ENCODE results near the gene ADAMTSL1. TPM values are rescaled to one million over a fixed set of nuclear protein-coding genes. Genes with fewer than 3 reads are reported as not detected.

The ADAMTSL1 gene
- total RNA-seq, 1 donor from 2014 or later = 0.56 TPM

DNA sequence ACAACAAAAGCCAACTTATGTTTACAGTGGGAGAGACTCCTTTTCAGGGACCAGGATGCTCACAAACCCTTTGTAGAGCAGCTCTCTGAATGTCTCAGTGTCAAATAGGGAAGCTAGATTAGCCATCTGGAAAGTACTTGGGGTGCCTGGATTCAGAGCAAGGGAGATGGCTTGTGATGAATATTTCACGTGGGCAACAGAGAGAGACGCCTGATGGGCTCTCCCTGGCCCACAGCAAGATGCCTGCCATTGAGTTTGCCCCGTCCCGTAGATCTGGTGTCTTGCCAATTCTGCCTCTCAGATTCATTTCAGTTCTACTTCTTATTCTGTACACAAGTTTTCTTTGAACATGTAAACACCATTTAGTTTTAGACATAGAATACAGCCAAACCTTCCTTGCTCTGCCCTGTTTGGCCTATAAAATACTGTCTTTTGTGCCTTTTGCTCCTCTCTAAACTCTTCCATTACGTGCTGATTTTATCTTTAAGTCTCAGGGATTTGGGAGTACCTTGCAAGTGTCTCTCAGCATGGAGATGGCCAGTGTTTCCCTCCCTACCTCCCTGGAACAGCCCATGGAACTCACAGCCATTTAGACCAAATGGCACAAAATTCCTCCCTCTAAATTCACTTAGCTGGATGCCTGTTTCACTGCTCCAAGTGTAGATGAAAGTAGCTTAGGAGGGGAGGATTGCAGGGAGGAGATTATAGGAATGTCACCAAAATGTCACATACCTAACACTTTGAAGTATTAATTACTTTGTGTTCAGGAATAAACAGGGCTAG, 324.7 kb downstream of the ADAMTSL1 start:
- intact Hi-C loops (cut with DNase I) = no loop called here
- no peak for ATAC-seq (ENCODE audit: poor library complexity)

DNA sequence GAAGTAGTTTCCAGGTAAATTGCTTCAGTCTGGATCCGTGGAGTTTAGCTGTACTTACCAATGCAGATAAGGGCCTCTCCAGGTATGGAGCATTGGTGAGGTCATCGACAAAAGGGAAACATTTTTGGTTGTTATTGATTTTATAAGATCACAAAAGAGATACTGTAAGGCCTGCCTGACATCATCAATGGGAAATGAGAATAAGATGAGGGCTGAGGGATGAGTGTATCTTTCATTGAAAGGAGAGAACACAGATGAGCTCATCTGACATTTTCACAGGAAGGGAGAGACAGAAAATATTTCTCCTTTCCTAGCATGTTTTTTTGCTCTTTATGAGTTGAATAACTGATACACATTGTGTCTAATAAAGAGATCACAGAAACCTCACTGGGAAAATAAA, 325.5 kb downstream of the ADAMTSL1 start:
- ATAC-seq (ENCODE audit: poor library complexity) (no peak), DNase-seq (no peak)
- intact Hi-C loops (cut with DNase I) = no loop called here

More for the DNA sequence above, 324.7 kb downstream of the ADAMTSL1 start:
- DNase-seq = no peak

DNA sequence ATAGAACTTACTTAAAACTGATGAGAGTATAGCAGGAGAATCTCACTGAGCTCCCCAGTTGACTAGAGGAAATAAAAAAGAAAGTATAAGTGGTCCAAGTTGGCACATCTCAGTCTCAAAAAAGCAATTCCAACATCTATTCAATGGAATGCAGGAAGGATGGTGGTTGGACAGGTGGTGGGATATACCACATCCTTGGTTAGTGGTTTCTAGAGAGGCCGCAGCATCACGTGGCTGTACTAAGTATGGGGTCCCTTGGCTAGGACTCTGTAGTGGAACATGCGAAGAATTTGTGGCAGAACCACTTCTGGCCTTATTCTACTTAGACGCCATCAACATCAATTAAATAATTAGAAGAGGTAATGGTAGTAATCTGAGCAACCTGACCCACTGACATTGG, 326.6 kb downstream of the ADAMTSL1 start:
- intact Hi-C loops (cut with DNase I) = no loop called here
- DNase-seq (no peak), ATAC-seq (ENCODE audit: poor library complexity) (no peak)

DNA sequence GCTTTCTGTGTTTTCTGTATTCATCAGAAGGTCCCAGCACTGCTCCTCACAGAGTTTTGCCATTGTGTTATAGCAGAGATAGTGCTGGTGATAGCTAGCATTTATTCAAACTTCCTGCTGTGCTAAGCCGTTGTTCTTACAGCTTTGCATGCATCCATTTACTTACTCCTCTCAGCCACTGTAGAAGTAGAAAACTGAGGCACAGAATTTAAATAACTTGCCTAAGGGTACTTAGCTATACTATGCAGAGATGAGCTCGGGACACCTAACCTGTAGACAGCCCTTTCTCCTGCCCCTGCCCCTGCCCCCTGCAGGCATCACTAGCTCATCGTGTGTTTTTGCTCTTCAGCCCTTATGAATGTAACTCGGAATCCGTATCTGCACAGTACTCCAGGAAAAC, 331.4 kb downstream of the ADAMTSL1 start:
- DNase-seq (no peak), ATAC-seq (ENCODE audit: poor library complexity) (no peak)
- intact Hi-C loops (cut with DNase I) = no loop called here

DNA sequence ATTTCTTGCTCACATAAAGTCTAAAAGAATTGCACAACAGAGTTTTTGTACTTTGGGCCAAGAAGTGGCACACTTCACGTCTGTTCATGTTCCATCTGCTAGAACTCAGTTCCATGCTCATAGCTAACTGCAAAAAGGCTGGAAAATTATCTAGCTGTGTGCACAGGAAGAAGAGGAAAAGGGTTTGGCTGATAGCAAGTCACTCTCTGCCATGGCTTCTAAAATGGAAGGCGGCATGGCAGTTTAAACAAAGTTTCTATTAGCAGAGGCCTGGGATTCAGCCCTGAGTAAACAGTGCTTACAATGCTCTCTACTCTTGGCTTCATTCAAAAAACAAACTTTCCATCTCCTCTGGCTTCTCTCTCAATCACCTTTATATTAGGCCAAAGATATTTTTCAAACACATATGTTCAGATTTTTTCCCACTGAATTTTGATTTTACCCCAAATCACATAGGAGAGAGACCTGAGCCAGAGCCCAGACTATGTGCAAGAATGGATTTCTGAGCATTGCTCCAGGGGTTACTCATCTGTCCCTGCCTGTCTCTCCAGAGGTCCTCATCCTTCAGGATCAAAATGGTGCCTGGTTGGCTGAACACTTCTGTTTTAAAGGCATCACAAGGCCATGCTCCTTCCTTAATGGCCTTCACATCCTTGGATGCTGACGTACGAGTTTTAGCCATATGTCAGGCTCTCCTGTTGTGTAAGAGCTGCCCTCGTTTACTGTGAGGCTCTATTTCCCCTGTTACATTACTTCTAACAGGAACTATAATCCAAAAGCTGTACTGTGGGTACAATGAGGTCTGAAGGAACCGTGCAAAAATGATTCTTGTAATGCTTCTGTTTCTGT, 332.5 kb downstream of the ADAMTSL1 start:
- intact Hi-C loops (cut with DNase I) = no loop called here
- no peak for ATAC-seq (ENCODE audit: poor library complexity)
- DNase-seq = no peak

- intact Hi-C loops (cut with DNase I) = no loop called here
- no peak for DNase-seq
- ATAC-seq (ENCODE audit: poor library complexity) = no peak
Measured at GRCh38 chr9:18810581-18810980, 336.6 kb downstream of the ADAMTSL1 start.

DNA sequence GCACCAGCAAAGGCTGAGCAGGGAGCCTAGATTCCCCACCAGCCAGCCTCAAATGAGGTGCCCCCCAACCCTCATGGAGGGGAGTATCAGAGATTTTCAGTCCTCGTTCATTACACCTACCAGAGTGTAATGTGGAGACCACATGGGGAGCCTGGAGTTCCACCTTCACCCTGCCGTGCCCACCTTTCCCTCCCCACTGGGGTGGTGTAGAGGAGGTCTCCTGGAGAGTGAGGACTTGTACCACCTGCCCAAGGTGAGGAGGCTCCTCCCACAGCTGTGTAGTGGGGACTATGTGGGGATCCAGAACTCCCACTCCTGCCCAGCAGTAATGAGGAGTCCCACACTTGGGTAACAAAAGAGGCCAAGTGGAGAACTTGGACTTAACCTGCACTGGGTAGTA, 337.2 kb downstream of the ADAMTSL1 start:
- intact Hi-C loops (cut with DNase I) = no loop called here
- no peak for ATAC-seq (ENCODE audit: poor library complexity)
- no peak for DNase-seq

DNA sequence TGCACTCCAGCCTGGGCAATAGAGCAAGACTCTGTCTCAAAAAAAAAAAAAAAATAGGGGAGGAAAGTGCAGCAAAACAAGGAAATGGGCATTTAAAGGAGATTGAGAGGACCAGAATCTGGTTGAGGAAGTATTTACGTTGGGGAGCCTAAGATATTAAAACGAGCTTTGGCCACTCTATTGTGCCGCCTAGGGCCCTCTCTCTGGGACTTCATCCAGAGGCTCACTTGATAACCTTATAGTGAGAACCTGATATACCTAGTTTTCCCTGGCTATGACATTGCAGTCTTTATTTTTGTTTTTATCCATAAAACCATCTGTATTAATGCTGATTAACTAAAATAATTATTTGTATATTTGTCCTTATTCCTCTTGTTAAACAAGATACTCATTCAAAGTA, 345.5 kb downstream of the ADAMTSL1 start:
- DNase-seq (no peak), ATAC-seq (ENCODE audit: poor library complexity) (no peak)
- intact Hi-C loops (cut with DNase I) = no loop called here

GRCh38 chr9:18820566-18821095, 346.7 kb downstream of the ADAMTSL1 start:
- intact Hi-C loops (cut with DNase I) = no loop called here
- no peak for DNase-seq
- ATAC-seq (ENCODE audit: poor library complexity) = no peak

GRCh38 chr9:18821788-18822187, 347.8 kb downstream of the ADAMTSL1 start:
- DNase-seq = no peak
- intact Hi-C loops (cut with DNase I) = no loop called here
- ATAC-seq (ENCODE audit: poor library complexity) = no peak

- ATAC-seq (ENCODE audit: poor library complexity) (no peak), DNase-seq (no peak)
- intact Hi-C loops (cut with DNase I) = no loop called here
Measured at GRCh38 chr9:18822850-18823249, 348.9 kb downstream of the ADAMTSL1 start.

DNA sequence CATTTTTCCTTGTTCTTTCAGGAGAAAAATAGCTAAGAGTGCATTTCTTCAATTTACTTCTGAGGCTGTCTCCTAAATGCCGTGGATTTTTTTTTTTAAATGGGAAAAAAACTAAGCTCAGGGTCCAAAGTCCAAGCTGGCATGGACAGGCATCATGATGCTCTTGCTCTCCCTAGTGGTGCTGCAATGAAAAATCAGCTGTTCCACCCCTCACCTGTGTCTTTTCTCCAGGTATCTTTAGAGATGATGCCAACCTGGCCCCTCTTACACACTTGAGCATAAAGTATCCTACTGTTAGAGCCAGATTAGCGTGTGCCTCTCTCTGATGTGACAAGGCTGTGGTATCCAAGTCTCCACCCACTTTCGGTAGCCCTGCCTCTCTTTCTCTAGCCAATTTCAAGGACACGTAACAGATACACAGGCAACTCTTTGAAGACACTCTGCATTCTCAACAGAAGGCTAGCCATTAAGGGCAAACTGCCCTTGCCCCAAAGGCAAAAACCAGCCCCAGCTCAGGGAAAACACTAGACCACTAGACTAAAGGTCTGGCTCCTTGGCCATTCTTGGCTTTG, 350.2 kb downstream of the ADAMTSL1 start:
- DNase-seq = no peak
- intact Hi-C loops (cut with DNase I) = no loop called here
- no peak for ATAC-seq (ENCODE audit: poor library complexity)

DNA sequence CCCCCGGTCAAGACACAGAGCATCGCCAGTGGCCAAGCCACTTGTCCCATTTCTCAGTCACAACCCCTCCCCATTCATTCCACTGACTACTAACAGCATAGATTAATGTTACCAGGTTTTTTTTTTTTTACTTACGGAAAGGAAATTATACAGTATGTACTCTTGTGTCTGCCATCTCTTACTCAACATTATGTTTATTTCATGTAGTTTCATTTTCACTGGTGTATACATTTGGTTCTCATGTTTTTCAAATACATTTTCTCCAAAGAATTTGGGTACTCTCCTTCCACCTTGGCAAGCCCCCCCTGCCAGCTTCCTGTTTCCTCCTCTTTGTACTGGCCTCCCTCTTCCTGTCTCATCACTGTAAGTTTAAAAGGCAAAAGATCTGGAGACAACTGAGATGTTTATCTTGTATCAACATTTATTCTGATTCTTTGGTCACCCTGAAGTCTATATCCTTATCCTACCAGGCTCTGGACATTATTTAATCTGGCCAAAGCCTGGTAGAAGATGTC, 351.8 kb downstream of the ADAMTSL1 start:
- intact Hi-C loops (cut with DNase I) = no loop called here
- ATAC-seq (ENCODE audit: poor library complexity) = no peak

GRCh38 chr9:18826248-18826647, 352.3 kb downstream of the ADAMTSL1 start:
- ATAC-seq (ENCODE audit: poor library complexity) (no peak), DNase-seq (no peak)
- intact Hi-C loops (cut with DNase I) = no loop called here

More for the DNA sequence above, 351.8 kb downstream of the ADAMTSL1 start:
- DNase-seq = no peak

GRCh38 chr9:18829066-18829465, 355.1 kb downstream of the ADAMTSL1 start:
- no peak for DNase-seq
- intact Hi-C loops (cut with DNase I) = no loop called here
- no peak for ATAC-seq (ENCODE audit: poor library complexity)

GRCh38 chr9:18829873-18830272, 355.9 kb downstream of the ADAMTSL1 start:
- no peak for ATAC-seq (ENCODE audit: poor library complexity)
- no peak for DNase-seq
- intact Hi-C loops (cut with DNase I) = no loop called here

GRCh38 chr9:18834740-18835361, 360.9 kb downstream of the ADAMTSL1 start:
- intact Hi-C loops (cut with DNase I) = no loop called here
- ATAC-seq (ENCODE audit: poor library complexity) = no peak
- no peak for DNase-seq

GRCh38 chr9:18837402-18837801, 363.4 kb downstream of the ADAMTSL1 start:
- ATAC-seq (ENCODE audit: poor library complexity) (no peak), DNase-seq (no peak)
- intact Hi-C loops (cut with DNase I) = no loop called here
